T-helper 1 cell treated with Interleukin-12 subunit alpha and Interleukin-12 subunit beta and Interleukin-4 antibody, amounts not matched to agents 30 μg/mL and 1 μg/mL, for 36 hours (primary cell): ENCODE results near the gene LINC01488.

Experiments used
- H3K27ac Mint-ChIP-seq: one replicate; pipeline ENCODE4 v1.8.0; 2021; ENCODE audit warnings: mild to moderate bottlenecking, mixed read lengths
- H3K27me3 Mint-ChIP-seq: one replicate; pipeline ENCODE4 v1.8.0; 2021; ENCODE audit warnings: low read depth, mixed read lengths
- H3K36me3 Mint-ChIP-seq: one replicate; pipeline ENCODE4 v1.8.0; 2021; ENCODE audit warnings: low read depth, mixed read lengths
- H3K4me1 Mint-ChIP-seq: one replicate; pipeline ENCODE4 v1.8.0; 2021; ENCODE audit warnings: low read depth, mixed read lengths
- H3K4me3 Mint-ChIP-seq: one replicate; pipeline ENCODE4 v1.8.0; 2021; ENCODE audit warnings: mild to moderate bottlenecking, moderate library complexity, mixed read lengths
- H3K9me3 Mint-ChIP-seq: one replicate; pipeline ENCODE4 v1.8.0; 2021; ENCODE audit warnings: mixed read lengths

LINC01488 gene

DNA sequence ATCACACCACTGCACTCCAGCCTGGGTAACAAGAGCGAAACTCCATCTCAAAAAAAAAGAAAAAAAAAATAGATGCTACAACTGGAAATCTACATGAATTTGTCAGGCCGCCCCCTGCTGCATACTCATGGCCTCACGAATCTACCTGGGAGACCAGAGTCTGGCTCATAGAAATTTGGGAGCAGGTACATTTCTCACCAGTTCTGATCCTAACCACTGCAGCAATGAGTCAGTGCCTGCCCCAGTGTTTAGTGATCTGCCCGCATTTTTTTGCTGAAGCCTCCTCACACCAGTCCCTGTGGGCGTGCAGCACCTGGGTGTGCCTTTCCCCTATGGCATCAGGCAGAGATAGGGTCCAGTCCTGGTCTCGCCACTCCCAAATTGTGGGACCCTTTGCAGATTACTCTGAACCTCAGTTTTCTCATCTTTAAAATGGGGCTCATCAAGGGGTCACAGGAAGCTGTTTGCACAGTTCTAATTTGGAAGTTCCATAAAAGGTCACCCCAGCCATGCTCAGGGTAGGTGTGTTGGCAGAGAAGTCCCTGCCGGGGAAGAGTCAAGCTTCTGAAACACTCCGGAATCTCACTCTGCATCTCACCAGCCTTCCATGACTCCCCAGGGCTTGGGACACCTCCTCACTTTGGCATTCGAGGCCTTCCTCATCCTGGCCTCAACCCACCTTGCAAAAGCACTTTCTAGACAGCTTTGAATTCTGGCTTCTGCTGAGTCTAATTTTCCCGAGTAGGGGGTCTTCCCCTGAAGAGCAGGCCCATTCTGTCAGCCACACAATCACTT is 39.3 kb upstream of the LINC01488 start:
- Mint-ChIP-seq H3K4me3 (no peak overlapping the region), H3K36me3 (peaks cover 2% of the 10 kb centered on the region), H3K9me3 (no peaks in the 10 kb centered on the region), H3K4me1 (peaks cover 1% of the 10 kb centered on the region), H3K27me3 (peaks cover 10% of the 10 kb centered on the region), H3K27ac (no peak overlapping the region)

DNA sequence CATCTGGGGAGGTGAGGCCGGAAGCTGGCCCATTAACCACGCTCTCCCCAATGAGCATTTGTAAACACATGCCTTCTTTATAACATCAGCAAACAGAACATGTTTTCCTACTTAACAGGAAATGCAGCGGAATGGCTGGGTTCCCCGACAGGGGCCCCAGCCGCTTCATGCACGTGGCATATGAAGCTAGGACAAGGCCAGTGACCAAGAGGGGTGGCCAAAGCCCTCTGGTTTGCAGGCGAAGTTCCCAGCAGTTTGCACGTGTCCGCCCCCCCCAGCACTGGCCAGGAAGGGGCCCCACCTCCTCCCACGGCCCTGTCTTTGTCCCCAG is 38.7 kb upstream of the LINC01488 start:
- Mint-ChIP-seq H3K27me3 (peaks cover 10% of the 10 kb centered on the region), H3K36me3 (peaks cover 2% of the 10 kb centered on the region), H3K4me1 (peaks cover 1% of the 10 kb centered on the region), H3K27ac (no peak overlapping the region), H3K4me3 (no peak overlapping the region), H3K9me3 (no peaks in the 10 kb centered on the region)

DNA sequence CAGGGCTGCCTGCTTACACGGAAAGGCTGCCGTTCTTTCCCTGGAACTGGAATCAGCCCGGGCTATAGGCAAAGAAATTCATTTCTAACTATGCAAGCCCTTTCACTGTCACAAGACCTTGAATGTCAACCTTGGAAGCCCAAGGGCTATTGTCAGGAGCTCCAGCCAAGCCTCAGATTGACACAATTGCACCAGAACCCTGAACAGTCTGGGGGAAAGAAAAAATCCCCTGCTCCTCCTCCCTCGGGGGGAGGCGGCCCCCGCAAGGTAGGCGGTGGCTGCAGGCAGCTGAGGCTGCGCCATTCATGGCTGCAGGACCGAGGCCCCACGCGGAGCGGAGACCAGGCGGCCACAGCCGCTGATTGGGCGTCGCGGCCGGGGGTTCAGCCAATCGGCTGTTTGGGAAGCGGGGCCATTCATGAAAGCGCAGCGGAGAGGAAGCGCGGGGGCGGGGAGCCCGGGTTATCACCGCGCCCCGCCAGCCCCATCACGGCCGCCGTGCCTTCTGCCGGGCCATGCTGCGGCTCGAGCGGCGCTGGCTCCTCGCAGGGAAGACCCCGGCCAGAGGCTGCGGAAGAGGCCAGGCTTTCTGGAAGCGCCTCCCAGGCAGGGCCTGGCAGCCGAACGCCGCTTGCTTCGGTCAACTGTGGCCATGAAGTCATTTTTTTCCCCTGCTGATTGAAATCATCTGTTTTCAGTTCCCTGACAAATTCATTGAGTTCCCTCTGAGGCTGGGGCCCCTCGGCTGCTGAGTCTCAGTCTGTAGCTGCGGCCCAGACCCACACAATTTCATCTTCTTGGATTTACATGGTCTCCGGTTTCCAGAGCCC is 38.1 kb upstream of the LINC01488 start:
- H3K4me1 Mint-ChIP-seq = peaks cover 1% of the 10 kb centered on the region
- peak overlapping the region; percentile 20 for H3K27ac Mint-ChIP-seq
- H3K4me3 Mint-ChIP-seq = peak overlapping the region; percentile 63
- no peaks in the 10 kb centered on the region for H3K9me3 Mint-ChIP-seq
- H3K27me3 Mint-ChIP-seq = peaks cover 14% of the 10 kb centered on the region
- H3K36me3 Mint-ChIP-seq = peaks cover 2% of the 10 kb centered on the region

DNA sequence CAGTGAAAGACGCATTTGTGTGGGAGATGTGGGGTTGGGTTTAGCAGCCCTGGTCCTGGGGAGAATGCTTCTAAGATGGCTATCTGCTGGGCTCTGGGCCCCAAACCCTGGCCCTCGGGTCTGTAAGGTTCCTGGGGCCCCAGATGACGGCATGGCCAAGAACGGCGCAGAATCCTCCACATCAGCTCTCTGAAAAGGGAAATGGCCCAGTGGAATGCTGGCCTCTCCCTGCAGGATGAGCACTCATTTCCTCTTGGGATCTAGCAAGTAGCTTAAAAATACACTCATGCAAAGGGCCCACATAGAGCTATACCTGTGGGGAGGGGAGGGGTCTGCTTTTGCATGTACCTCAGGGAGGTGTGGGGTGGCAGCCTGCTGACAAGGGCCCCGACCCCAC is 37.5 kb upstream of the LINC01488 start:
- Mint-ChIP-seq H3K27ac (peak overlapping the region; percentile 20), H3K27me3 (peaks cover 18% of the 10 kb centered on the region), H3K9me3 (no peaks in the 10 kb centered on the region), H3K36me3 (peaks cover 2% of the 10 kb centered on the region), H3K4me3 (peak overlapping the region; percentile 63), H3K4me1 (peaks cover 1% of the 10 kb centered on the region)

DNA sequence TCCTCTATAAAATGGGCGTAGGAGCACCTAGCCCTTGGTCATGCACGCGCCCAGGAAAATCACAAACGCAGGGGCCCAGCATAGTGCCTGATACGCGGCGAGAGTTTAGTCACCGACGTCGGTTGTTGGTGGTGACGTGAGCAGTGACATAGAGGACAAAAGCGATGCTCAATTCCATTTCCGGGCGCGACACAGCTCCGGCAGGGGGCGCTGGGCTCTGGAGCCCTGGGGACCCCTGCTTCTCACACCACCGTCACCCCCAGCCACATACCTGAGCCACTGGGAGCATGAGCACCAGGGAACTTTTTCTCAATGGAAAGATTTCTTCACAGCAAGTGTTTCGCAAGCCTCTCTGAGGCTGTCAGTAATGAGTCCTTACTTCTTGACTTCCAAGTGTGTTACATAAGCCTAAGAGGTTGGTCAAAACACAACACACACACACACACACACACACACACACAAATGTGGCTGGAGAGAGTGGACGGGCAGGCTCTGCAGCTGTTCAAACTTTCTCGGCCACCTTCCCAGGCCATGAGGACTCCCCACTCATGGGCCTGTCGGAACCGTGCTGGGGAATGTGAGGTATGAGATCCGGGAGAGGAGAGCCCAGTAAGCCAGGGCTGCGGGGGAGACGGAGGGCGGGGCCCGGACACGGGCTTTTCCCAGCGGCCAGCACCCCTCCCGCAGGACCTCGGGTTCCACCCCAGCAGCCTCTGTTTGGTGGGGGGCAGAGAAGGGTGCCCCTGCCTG is 36.9 kb upstream of the LINC01488 start:
- Mint-ChIP-seq H3K4me1 (peaks cover 1% of the 10 kb centered on the region), H3K27ac (no peak overlapping the region), H3K4me3 (no peak overlapping the region), H3K9me3 (no peaks in the 10 kb centered on the region), H3K27me3 (peaks cover 18% of the 10 kb centered on the region), H3K36me3 (peaks cover 2% of the 10 kb centered on the region)

DNA sequence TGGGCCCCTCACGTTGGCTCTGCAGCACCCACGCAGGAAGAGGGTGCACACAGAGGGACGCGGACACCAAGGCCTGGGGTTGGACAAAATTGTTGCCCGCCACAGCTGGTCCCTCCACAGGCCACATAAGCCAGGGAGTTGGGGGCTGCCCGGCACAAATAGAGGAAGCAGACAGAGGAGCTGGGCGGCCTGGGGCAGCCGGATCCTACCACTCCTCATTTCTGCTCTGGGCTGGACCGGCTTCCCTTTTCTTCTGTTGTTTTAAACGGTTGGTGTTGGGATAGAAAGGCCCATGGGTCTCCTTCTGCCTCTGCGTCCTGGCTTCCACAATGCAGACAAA is 36.4 kb upstream of the LINC01488 start:
- Mint-ChIP-seq H3K27me3 (peaks cover 18% of the 10 kb centered on the region), H3K27ac (no peak overlapping the region), H3K36me3 (peaks cover 2% of the 10 kb centered on the region), H3K4me1 (peaks cover 1% of the 10 kb centered on the region), H3K4me3 (no peak overlapping the region), H3K9me3 (no peaks in the 10 kb centered on the region)

DNA sequence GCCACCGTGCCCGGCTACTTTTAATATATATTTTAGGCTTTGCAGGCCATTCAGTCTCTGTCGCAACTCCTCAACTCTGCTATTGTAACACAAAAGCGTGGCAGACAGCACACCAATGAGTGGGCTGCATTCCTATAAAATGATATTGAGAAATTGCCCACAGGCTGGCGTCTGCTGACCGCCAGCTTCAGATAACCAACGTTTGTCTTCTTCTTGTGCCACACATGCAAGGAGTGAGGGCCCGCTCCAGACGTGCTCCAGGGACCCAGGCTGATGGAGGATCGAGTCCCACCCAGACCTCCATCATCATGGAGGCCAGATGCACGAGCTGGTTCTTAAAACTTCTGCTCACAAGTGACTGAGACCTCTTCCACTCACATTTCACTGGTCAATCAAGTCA is 35.4 kb upstream of the LINC01488 start:
- H3K27ac Mint-ChIP-seq = no peak overlapping the region
- H3K27me3 Mint-ChIP-seq = peaks cover 21% of the 10 kb centered on the region

DNA sequence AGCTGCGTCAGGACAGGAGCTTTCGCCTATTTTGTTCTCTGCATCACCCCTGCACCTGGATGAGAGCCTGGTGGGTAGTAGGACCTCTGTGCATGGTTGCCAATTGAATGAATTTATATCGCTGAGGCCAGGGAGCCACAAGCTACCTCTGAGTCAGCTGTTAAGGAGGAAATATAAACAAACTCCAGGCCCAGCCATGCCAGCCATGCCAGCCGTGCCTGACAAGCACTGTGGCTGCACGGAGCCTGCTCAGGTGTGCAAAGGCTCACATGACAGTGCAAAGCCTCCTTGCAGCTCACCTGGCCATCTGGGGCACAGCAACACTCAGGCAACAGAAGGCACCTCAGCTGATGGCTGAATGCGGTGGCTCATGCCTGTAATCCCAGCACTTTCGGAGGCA is 33.7 kb upstream of the LINC01488 start:
- H3K9me3 Mint-ChIP-seq = no peaks in the 10 kb centered on the region
- no peak overlapping the region for H3K4me3 Mint-ChIP-seq
- no peak overlapping the region for H3K27ac Mint-ChIP-seq
- H3K4me1 Mint-ChIP-seq = peaks cover 1% of the 10 kb centered on the region
- peaks cover 18% of the 10 kb centered on the region for H3K27me3 Mint-ChIP-seq
- H3K36me3 Mint-ChIP-seq = peaks cover 2% of the 10 kb centered on the region

More for the DNA sequence above, 35.4 kb upstream of the LINC01488 start:
- Mint-ChIP-seq H3K9me3 (no peaks in the 10 kb centered on the region), H3K36me3 (peaks cover 2% of the 10 kb centered on the region), H3K4me1 (peaks cover 1% of the 10 kb centered on the region), H3K4me3 (no peak overlapping the region)

DNA sequence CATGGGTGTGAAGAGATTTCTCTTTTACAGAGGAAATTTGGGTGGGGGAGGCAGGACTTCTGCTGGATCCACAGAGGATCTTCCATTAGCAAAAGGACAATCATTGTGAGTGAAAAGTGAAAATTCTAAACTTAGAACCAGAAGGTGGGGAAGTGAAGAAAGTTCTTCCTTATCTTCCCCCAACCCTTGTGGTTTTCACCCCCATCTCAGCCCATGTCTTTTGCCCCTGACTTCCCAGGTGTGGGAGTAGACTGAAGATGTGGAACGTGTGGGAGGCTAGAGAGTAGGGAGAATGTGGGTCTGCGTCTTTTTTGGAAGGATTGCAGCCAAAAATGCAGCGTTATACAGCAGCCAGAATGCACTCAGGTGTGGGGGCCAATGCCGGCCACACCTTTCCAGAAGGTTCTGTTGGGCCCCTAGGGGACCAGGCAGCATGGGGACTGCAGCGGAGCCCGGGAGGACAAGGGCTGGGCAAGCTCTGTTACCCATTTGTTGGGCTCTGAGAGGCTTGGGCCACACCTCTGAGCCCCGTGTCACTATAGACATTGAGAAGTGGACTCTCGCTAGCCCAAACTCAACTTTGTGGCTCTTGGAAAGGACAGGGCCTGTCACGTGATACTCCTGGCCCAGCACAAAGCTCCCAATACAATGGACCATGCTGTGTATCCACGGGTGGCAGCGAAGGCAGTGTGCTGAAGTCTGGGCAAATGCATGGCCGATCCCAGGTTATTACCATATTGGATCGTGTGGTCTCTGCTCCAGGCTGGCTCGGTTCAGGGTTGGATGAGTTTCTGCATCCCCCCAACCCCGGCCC is 32.8 kb upstream of the LINC01488 start:
- Mint-ChIP-seq H3K27ac (no peak overlapping the region), H3K27me3 (peaks cover 18% of the 10 kb centered on the region), H3K4me3 (no peak overlapping the region), H3K9me3 (no peaks in the 10 kb centered on the region), H3K4me1 (peaks cover under 1% of the 10 kb centered on the region), H3K36me3 (peaks cover 2% of the 10 kb centered on the region)

DNA sequence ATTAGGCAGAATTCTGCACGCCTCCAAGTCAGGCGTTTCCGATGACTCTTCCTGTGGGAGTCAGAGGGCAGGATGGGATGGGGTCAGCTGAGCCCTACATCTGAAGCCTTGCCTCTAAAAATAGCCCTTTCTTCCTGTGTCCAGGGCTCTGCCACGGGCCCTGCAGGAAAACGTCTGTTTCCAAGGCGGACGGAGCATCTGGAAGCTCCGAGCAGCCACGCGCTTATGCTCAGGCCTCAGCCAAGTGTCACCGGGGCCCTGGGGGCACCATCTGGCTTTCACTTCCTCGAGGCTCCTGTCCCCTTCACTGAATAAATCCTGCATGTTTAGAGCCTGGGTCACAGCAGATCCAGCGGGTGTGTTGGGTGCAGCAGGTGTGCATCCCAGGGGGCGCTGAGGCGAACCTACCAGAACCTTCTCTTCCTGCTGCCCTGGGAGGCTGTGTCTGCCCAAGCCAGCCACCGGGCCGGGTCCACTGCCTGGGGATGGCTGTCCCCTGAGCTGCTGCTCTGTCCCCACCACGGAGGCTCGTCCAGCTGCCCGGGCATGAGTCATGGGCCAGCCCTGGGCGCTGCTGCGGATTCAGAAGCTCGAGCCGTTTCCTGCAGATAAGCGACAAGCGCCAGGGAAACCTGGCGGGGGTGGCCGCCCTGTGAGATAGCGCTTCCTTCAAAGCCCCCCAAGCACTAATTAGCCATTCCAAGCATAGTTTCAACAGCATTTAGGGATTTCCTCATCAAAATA is 32.0 kb upstream of the LINC01488 start:
- Mint-ChIP-seq H3K4me1 (no peaks in the 10 kb centered on the region), H3K36me3 (peaks cover 2% of the 10 kb centered on the region), H3K27ac (no peak overlapping the region), H3K4me3 (no peak overlapping the region), H3K9me3 (no peaks in the 10 kb centered on the region), H3K27me3 (peaks cover 18% of the 10 kb centered on the region)

DNA sequence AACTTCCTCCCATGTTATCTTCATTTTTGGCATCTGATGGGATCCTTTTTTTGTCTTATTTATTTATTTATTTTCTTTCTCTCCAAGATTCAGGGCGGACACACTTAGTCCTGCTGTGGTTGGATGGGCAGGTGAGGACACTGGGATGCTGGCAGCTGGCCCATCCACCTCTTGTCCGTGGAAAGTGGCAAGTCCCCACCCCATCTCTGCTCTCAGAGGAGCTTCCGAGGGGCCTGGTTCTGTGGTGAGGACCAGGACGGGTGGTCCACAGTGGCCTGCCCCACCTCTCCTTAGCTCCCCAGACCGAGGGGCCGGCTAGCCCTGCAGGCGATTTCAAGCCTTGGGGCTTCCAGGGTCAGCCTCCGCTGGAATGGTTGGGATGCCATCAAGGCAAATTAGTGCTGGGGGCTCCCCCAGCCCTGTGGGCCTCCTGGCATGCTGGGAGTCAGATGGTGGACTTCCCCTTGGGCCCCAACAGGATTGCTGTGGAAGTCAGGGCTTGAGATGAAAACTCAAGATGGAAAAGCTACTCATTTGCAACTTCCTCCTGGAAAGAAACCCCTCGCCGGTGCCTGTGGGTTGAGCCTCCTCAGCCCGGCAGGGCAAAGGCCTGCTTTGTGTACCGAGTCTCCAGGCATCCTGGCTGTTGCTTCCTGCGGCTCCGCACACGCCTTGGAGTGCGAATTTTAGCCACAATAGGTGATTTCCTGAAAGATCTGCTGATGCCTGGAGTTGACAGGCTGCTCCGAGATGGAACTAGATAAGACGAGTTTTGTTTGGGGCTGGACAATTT is 31.2 kb upstream of the LINC01488 start:
- Mint-ChIP-seq H3K27me3 (peaks cover 18% of the 10 kb centered on the region), H3K4me3 (no peak overlapping the region), H3K27ac (no peak overlapping the region), H3K9me3 (no peaks in the 10 kb centered on the region), H3K36me3 (peaks cover 2% of the 10 kb centered on the region), H3K4me1 (no peaks in the 10 kb centered on the region)

DNA sequence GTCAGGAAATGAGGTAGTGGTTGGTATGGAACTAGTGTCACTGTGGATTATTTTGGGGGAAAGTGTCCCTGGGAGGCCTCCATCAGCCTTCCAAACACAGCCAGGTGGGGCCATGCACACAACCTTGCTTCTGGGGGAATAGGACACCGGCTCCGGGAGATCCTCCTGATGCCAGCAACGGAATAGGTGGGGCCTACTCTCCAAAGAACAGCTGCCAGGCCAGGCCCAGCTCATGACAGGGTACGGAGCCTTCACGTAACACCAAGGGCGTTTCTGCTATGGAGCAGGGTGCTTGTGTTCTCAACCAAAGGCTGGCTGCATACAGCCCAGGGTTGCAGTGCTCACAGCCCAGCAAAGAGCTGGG is 30.6 kb upstream of the LINC01488 start:
- peaks cover 18% of the 10 kb centered on the region for H3K27me3 Mint-ChIP-seq
- no peaks in the 10 kb centered on the region for H3K4me1 Mint-ChIP-seq
- no peaks in the 10 kb centered on the region for H3K9me3 Mint-ChIP-seq
- H3K27ac Mint-ChIP-seq = no peak overlapping the region
- peaks cover 2% of the 10 kb centered on the region for H3K36me3 Mint-ChIP-seq
- no peak overlapping the region for H3K4me3 Mint-ChIP-seq

DNA sequence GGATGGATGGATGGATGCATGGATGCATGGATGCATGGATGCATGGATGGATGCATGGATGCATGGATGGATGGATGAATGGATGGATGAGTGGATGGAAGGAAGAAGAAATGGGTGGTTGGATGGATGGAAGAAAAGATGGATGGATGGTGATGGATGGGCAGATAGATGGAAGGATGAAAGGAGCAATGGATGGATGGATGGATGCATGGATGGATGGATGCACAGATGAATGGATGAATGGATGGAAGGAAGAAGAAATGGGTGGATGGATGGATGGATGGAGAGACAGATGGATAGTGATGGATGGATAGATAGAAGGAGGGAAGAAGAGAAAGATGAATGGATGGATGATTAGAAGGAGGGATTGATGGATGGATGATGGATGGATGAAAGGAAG is 30.2 kb upstream of the LINC01488 start:
- Mint-ChIP-seq H3K4me1 (no peaks in the 10 kb centered on the region), H3K27me3 (peaks cover 16% of the 10 kb centered on the region), H3K36me3 (peaks cover 2% of the 10 kb centered on the region), H3K27ac (no peak overlapping the region), H3K4me3 (no peak overlapping the region), H3K9me3 (no peaks in the 10 kb centered on the region)
